Calu3 (cell line): ENCODE measurements around the gene NRG3. TPM values are rescaled to one million over a fixed set of nuclear protein-coding genes. Genes with fewer than 3 reads are reported as not detected.

Experiments used
- BruUV-seq: library from RNA; stranded (reverse); fragments of 400-500 nt; replicated peaks from 2 replicates; lab custom pipeline; 2021; lab: Mats Ljungman, UMichigan
- CTCF ChIA-PET: fragments of 300-600 bp; sonication (Branson Sonifier 250); formaldehyde crosslinking; loops from one replicate; lab custom pipeline; 2022; ENCODE audit warnings: antibody characterized with exemption; lab: Charles Lee
- DNase-seq: peaks from one replicate; pipeline ENCODE4 v3.0.0; 2022
- H3K27ac Mint-ChIP-seq: one replicate; pipeline ENCODE4 v1.8.0; 2022; ENCODE audit warnings: mixed read lengths; ENCODE audit not compliant: unreplicated experiment
- H3K27me3 Mint-ChIP-seq: one replicate; pipeline ENCODE4 v1.8.0; 2022; ENCODE audit warnings: mixed read lengths; ENCODE audit not compliant: unreplicated experiment
- H3K36me3 Mint-ChIP-seq: one replicate; pipeline ENCODE4 v1.8.0; 2022; ENCODE audit warnings: mild to moderate bottlenecking, moderate library complexity, mixed read lengths; ENCODE audit not compliant: insufficient read depth, unreplicated experiment
- H3K4me1 Mint-ChIP-seq: one replicate; pipeline ENCODE4 v1.8.0; 2022; ENCODE audit warnings: mild to moderate bottlenecking, low read depth, mixed read lengths; ENCODE audit not compliant: unreplicated experiment
- H3K4me3 Mint-ChIP-seq: one replicate; pipeline ENCODE4 v1.8.0; 2022; ENCODE audit warnings: mild to moderate bottlenecking, low read depth, moderate library complexity, mixed read lengths; ENCODE audit not compliant: unreplicated experiment
- H3K9me3 Mint-ChIP-seq: one replicate; pipeline ENCODE4 v1.8.0; 2022; ENCODE audit warnings: low read depth, mixed read lengths; ENCODE audit not compliant: unreplicated experiment
- intact Hi-C: fragments of 100-400 bp; cut with micrococcal nuclease; formaldehyde crosslinking; loops from one replicate; pipeline ENCODE4 v1.10.0; 2022; ENCODE audit not compliant: unreplicated experiment
- total RNA-seq: library from RNA; stranded (reverse); gene quantifications from 2 replicates; pipeline ENCODE4 v1.2.3, GENCODE V29; 2022
- TF ChIP-seq, protein P1 (sequence below): fragments of 200-600 bp; IDR thresholded peaks from one replicate; pipeline ENCODE4 v1.8.0; 2022; ENCODE audit warnings: antibody characterized with exemption; ENCODE audit not compliant: unreplicated experiment

Gene NRG3
- total RNA-seq, 1 experiment from 2014 or later, result 46.3 TPM

- CTCF ChIA-PET, result no interaction called here
- Mint-ChIP-seq H3K27ac (no peak overlapping the region), H3K9me3 (no peaks in the 10 kb centered on the region), H3K4me3 (no peak overlapping the region), H3K4me1 (peaks cover 11% of the 10 kb centered on the region), H3K36me3 (no peaks in the 10 kb centered on the region), H3K27me3 (no peaks in the 10 kb centered on the region)
- intact Hi-C loops, result no loop called here
- BruUV-seq, result no TSS peak
- TF ChIP-seq, protein P1, sequence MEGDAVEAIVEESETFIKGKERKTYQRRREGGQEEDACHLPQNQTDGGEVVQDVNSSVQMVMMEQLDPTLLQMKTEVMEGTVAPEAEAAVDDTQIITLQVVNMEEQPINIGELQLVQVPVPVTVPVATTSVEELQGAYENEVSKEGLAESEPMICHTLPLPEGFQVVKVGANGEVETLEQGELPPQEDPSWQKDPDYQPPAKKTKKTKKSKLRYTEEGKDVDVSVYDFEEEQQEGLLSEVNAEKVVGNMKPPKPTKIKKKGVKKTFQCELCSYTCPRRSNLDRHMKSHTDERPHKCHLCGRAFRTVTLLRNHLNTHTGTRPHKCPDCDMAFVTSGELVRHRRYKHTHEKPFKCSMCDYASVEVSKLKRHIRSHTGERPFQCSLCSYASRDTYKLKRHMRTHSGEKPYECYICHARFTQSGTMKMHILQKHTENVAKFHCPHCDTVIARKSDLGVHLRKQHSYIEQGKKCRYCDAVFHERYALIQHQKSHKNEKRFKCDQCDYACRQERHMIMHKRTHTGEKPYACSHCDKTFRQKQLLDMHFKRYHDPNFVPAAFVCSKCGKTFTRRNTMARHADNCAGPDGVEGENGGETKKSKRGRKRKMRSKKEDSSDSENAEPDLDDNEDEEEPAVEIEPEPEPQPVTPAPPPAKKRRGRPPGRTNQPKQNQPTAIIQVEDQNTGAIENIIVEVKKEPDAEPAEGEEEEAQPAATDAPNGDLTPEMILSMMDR, result no peak
- peak; percentile 7 for DNase-seq
Observed at GRCh38 chr10:82378146-82378545, 503.2 kb downstream of the NRG3 start.

- TF ChIP-seq, protein P1, result no peak
- CTCF ChIA-PET, result no interaction called here
- H3K27ac Mint-ChIP-seq, result no peak overlapping the region
Observed at GRCh38 chr10:82383350-82383749, 508.4 kb downstream of the NRG3 start.

DNA sequence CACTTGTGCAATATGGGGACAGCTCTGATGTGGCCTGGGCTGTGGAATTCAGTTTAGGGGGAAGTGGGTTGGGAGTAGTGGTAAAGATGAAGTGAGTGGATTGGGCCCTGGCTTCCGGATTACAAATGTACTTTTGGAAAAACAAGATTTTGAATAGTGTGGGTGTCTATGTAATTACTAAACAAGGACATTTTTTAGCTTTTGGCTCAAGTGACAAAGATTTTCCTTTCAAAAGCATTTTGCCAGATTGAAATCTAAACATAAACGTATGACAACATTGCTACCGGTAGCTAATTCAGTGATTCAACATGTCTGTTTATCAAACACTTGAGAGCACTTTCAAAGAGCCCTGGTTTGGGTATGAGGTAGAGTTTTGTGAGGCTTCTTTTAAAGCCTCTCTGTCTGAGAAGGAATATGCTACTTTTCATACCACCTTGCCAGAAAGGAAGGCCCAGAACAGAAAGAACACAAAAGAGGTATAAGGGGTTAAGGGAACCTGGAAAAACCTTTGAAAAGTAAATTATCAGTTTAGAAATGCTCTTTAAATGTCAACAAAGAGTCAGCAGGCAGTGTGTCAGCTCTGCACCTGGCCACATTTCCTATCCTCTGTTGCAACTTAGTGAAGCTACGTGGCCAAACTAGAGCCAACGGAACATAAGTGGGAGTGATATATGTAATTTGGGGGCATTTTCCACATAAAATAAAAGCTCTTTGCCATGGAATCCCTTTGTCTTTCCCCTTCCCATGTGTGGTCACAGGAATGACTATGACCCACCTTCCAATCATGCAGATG is 516.1 kb downstream of the NRG3 start:
- TF ChIP-seq, protein P1, result no peak
- Mint-ChIP-seq H3K4me1 (no peaks in the 10 kb centered on the region), H3K27ac (no peak overlapping the region), H3K9me3 (peaks cover under 1% of the 10 kb centered on the region), H3K4me3 (no peak overlapping the region), H3K36me3 (no peaks in the 10 kb centered on the region), H3K27me3 (no peaks in the 10 kb centered on the region)
- no TSS peak for BruUV-seq
- CTCF ChIA-PET, result no interaction called here
- no peak for DNase-seq
- intact Hi-C loops, result no loop called here

More at GRCh38 chr10:82383350-82383749, 508.4 kb downstream of the NRG3 start:
- BruUV-seq, result no TSS peak
- no peaks in the 10 kb centered on the region for H3K4me1 Mint-ChIP-seq
- H3K27me3 Mint-ChIP-seq, result no peaks in the 10 kb centered on the region
- intact Hi-C loops, result no loop called here
- H3K9me3 Mint-ChIP-seq, result no peaks in the 10 kb centered on the region
- no peak for DNase-seq
- H3K36me3 Mint-ChIP-seq, result no peaks in the 10 kb centered on the region
- H3K4me3 Mint-ChIP-seq, result no peak overlapping the region

GRCh38 chr10:82391971-82392370 is 517.0 kb downstream of the NRG3 start:
- intact Hi-C loops, result no loop called here
- Mint-ChIP-seq H3K36me3 (no peaks in the 10 kb centered on the region), H3K27me3 (no peaks in the 10 kb centered on the region), H3K9me3 (peaks cover 2% of the 10 kb centered on the region), H3K27ac (no peak overlapping the region), H3K4me1 (no peaks in the 10 kb centered on the region), H3K4me3 (no peak overlapping the region)
- TF ChIP-seq, protein P1, result no peak
- CTCF ChIA-PET, result interaction anchor here (0.6 kb wide), 1 partner anchor 8 kb away, joined by 7 read pairs; no protein-coding TSS in a partner anchor
- BruUV-seq, result no TSS peak
- DNase-seq, result no peak
